Endothelial cell of umbilical vein (primary cell): ENCODE measurements around the gene TAS2R39. TPM values are rescaled to one million over a fixed set of nuclear protein-coding genes. Genes with fewer than 3 reads are reported as not detected.

Experiments
- BruUV-seq: library from RNA; stranded (reverse); fragments of 400-500 nt; replicated peaks from 2 replicates; lab custom pipeline; 2021; lab: Mats Ljungman, UMichigan
- CTCF ChIA-PET: fragments of 300-600, 350-600 bp; sonication (Branson Sonifier 250); formaldehyde crosslinking; loops from one replicate; lab custom pipeline; 2021; ENCODE audit warnings: antibody characterized with exemption, inconsistent platforms; lab: Charles Lee
- POLR2A ChIA-PET: fragments of 300-600, 350-600 bp; sonication (Branson Sonifier 250); formaldehyde crosslinking; loops from one replicate; lab custom pipeline; 2021; ENCODE audit warnings: antibody characterized with exemption, inconsistent platforms; lab: Charles Lee
- DNase-seq: peaks from one replicate; pipeline ENCODE4 v3.0.0-alpha.2; 2011; ENCODE audit warnings: low read depth, low spot score
- FAIRE-seq: peaks from 2 replicates; lab custom pipeline; 2011; peaks lifted over from hg19 to GRCh38; lab: Jason Lieb, UNC
- H2AFZ ChIP-seq: 2 replicates; pipeline ENCODE4 v1.6.0; 2012; ENCODE audit warnings: low read depth, low read length, control low read depth, inconsistent platforms
- H3K27ac ChIP-seq: 2 replicates; pipeline ENCODE4 v1.5.1; 2011; ENCODE audit warnings: low read depth, mild to moderate bottlenecking, control low read depth, low read length, moderate library complexity; ENCODE audit not compliant: insufficient read depth
- H3K27me3 ChIP-seq, 2 experiments: 2 replicates each; pipeline versions ENCODE4 v1.6.0 to v1.6.1; 2011; ENCODE audit warnings: low read length in 2 of 2, mixed read lengths in 1 of 2; ENCODE audit not compliant: control insufficient read depth in 2 of 2, insufficient read depth in 2 of 2
- H3K36me3 ChIP-seq, 2 experiments: 2 replicates in 1 of 2; 3 replicates in 1 of 2; pipeline ENCODE4 v1.5.1; 2011; ENCODE audit warnings: low read length in 2 of 2, mild to moderate bottlenecking in 1 of 2, moderate library complexity in 1 of 2; ENCODE audit not compliant: control insufficient read depth in 2 of 2, insufficient read depth in 2 of 2; ENCODE audit errors: extremely low read depth in 1 of 2
- H3K4me1 ChIP-seq: 3 replicates; pipeline ENCODE4 v1.5.1; 2011; ENCODE audit warnings: mild to moderate bottlenecking, low read length; ENCODE audit not compliant: control insufficient read depth, insufficient read depth; ENCODE audit errors: extremely low read depth
- H3K4me2 ChIP-seq: 2 replicates; pipeline ENCODE4 v1.6.1; 2011; ENCODE audit warnings: low read length, control low read depth, mixed read lengths; ENCODE audit not compliant: insufficient read depth
- H3K4me3 ChIP-seq, 3 experiments: fragments of 200-600 bp in 1 of 3; sonication (generic), shearing (Covaris generic) in 1 of 3; replicated peaks in 1 of 3; 2 replicates each; pipeline ENCODE4 v1.5.1; 2011 to 2016; ENCODE audit warnings: control low read depth in 3 of 3, low read length in 3 of 3, mild to moderate bottlenecking in 2 of 3, inconsistent platforms in 1 of 3, low read depth in 1 of 3, moderate library complexity in 1 of 3; ENCODE audit not compliant: insufficient read depth in 1 of 3
- H3K79me2 ChIP-seq: 2 replicates; pipeline ENCODE4 v1.6.0; 2012; ENCODE audit warnings: low read length, inconsistent platforms; ENCODE audit not compliant: control insufficient read depth, insufficient read depth
- H3K9ac ChIP-seq: replicated peaks from 2 replicates; pipeline ENCODE3; 2011; ENCODE audit warnings: low read length, control low read depth; ENCODE audit not compliant: insufficient read depth; ENCODE audit errors: extremely low read depth
- H3K9me1 ChIP-seq: replicated peaks from 3 replicates; pipeline ENCODE4 v1.6.0; 2011; ENCODE audit warnings: mild to moderate bottlenecking, low read length; ENCODE audit not compliant: control insufficient read depth, insufficient read depth; ENCODE audit errors: extremely low read depth
- H3K9me3 ChIP-seq: replicated peaks from 2 replicates; pipeline ENCODE4 v1.5.1; 2012; ENCODE audit warnings: low read length, inconsistent platforms; ENCODE audit not compliant: control insufficient read depth, insufficient read depth
- H4K20me1 ChIP-seq: replicated peaks from 2 replicates; pipeline ENCODE3; 2011; ENCODE audit warnings: mild to moderate bottlenecking, low read length; ENCODE audit not compliant: control insufficient read depth, insufficient read depth; ENCODE audit errors: extremely low read depth
- FOS ChIP-seq: IDR thresholded peaks from 2 replicates; pipeline ENCODE4 v1.6.1; 2011; ENCODE audit warnings: mild to moderate bottlenecking, low read length, moderate library complexity, borderline replicate concordance; ENCODE audit not compliant: insufficient read depth
- GATA2 ChIP-seq: IDR thresholded peaks from 2 replicates; pipeline ENCODE4 v1.7.0; 2011; ENCODE audit warnings: low read depth, mild to moderate bottlenecking, moderate library complexity, mixed read lengths, low read length; ENCODE audit not compliant: insufficient read length, insufficient read depth
- JUN ChIP-seq: IDR thresholded peaks from 2 replicates; pipeline ENCODE4 v1.6.1; 2011; ENCODE audit warnings: borderline replicate concordance, low read depth; ENCODE audit not compliant: insufficient read length, insufficient read depth
- MYC ChIP-seq: IDR thresholded peaks from one replicate; pipeline ENCODE4 v1.6.1; 2011; ENCODE audit warnings: mild to moderate bottlenecking, low read depth, low read length
- POLR2A ChIP-seq: IDR thresholded peaks from 2 replicates; pipeline ENCODE4 v1.6.1; 2012; ENCODE audit warnings: low read depth, mild to moderate bottlenecking, control low read depth, low read length
- POLR2AphosphoS5 ChIP-seq: IDR thresholded peaks from 2 replicates; pipeline ENCODE4 v1.6.1; 2012; ENCODE audit warnings: low read depth, mild to moderate bottlenecking, control low read depth, low read length, moderate library complexity; ENCODE audit not compliant: insufficient read depth
- dilution Hi-C: fragments of 300-500 bp; cut with MboI; formaldehyde crosslinking; loops from one replicate; pipeline ENCODE4 v1.15.0; 2019; ENCODE audit warnings: low sequenced_read_pairs; ENCODE audit not compliant: extremely low pct_ligation_motif_present
- intact Hi-C: fragments of 100-400 bp; cut with micrococcal nuclease; formaldehyde crosslinking; loops from one replicate; pipeline ENCODE4 v1.10.0; 2022
- polyA plus RNA-seq, 4 experiments: library from polyadenylated mRNA; depleted of rRNA in 3 of 4; stranded (reverse) in 3 of 4; unstranded in 1 of 4; fragments of >200 nt; gene quantifications; 2 replicates each; pipeline versions ENCODE4 v1.2.1 to v1.2.3, GENCODE V29; 2011 to 2012; ENCODE audit warnings: missing spikeins in 1 of 4
- total RNA-seq: library from RNA; stranded (reverse); gene quantifications from 2 replicates; pipeline ENCODE4 v1.2.3, GENCODE V29; 2021
- TF ChIP-seq, protein P1 (sequence below), 2 donors: IDR thresholded peaks; 1 replicate in 1 of 2; 2 replicates in 1 of 2; pipeline ENCODE4 v1.5.1; 2011; ENCODE audit warnings: low read length in 2 of 2, mild to moderate bottlenecking in 2 of 2, moderate library complexity in 2 of 2, control low read depth in 1 of 2, inconsistent platforms in 1 of 2, low read depth in 1 of 2; ENCODE audit not compliant: insufficient read depth in 1 of 2; ENCODE audit errors: extremely low read depth in 1 of 2

TAS2R39 gene
- total and polyA plus RNA-seq, 2 donors (not counting 3 experiments of a cell fraction or from before 2014, with no cell fraction given): not detected

DNA sequence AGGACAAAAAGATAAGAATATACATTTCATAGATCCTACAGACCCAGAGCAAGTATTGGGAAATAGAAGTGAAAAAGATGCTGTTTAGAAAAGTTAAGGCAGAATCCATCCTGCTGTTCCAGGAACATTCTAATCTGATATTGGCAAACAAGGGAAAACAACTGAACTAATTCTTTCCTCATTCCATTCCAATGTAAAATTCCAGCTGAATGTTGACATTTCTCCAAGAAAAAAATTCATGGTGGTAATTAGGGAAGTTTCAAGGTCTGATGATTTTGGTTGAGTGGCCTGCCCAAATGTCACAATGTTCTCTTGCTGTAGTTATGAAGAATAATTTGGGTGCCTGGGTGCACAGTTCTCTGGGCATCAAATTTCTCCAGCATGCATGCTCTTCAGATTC is 36.1 kb upstream of the TAS2R39 start:
- H3K4me3 ChIP-seq: no peak overlapping the region
- DNase-seq (no peak), FAIRE-seq (no peak)
- H3K9ac ChIP-seq: no peak overlapping the region
- no peaks in the 10 kb centered on the region for H3K9me1 ChIP-seq
- no peak overlapping the region for H3K4me2 ChIP-seq
- no peak for TF ChIP-seq GATA2
- no peak for TF ChIP-seq JUN
- TF ChIP-seq POLR2A: no peak
- no peak for TF ChIP-seq MYC
- no peak for TF ChIP-seq POLR2AphosphoS5
- TF ChIP-seq, protein P1, sequence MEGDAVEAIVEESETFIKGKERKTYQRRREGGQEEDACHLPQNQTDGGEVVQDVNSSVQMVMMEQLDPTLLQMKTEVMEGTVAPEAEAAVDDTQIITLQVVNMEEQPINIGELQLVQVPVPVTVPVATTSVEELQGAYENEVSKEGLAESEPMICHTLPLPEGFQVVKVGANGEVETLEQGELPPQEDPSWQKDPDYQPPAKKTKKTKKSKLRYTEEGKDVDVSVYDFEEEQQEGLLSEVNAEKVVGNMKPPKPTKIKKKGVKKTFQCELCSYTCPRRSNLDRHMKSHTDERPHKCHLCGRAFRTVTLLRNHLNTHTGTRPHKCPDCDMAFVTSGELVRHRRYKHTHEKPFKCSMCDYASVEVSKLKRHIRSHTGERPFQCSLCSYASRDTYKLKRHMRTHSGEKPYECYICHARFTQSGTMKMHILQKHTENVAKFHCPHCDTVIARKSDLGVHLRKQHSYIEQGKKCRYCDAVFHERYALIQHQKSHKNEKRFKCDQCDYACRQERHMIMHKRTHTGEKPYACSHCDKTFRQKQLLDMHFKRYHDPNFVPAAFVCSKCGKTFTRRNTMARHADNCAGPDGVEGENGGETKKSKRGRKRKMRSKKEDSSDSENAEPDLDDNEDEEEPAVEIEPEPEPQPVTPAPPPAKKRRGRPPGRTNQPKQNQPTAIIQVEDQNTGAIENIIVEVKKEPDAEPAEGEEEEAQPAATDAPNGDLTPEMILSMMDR (IDR thresholded peaks at IDR 0.05; ENCODE audit: extremely low read depth in 1 of 2, insufficient read depth in 1 of 2, low read depth in 1 of 2, low read length in 2 of 2): no peak
- no peak for TF ChIP-seq FOS
- H4K20me1 ChIP-seq: no peaks in the 10 kb centered on the region
- POLR2A ChIA-PET: no interaction called here
- H3K27me3 ChIP-seq: no peaks in the 10 kb centered on the region
- intact Hi-C loops: no loop called here
- dilution Hi-C loops: no loop called here
- H3K4me1 ChIP-seq: no peaks in the 10 kb centered on the region
- H2AFZ ChIP-seq: no peak overlapping the region
- no peaks in the 10 kb centered on the region for H3K79me2 ChIP-seq
- CTCF ChIA-PET: no interaction called here
- no peaks in the 10 kb centered on the region for H3K9me3 ChIP-seq
- no peak overlapping the region for H3K27ac ChIP-seq
- BruUV-seq: no TSS peak
- H3K36me3 ChIP-seq: no peaks in the 10 kb centered on the region

DNA sequence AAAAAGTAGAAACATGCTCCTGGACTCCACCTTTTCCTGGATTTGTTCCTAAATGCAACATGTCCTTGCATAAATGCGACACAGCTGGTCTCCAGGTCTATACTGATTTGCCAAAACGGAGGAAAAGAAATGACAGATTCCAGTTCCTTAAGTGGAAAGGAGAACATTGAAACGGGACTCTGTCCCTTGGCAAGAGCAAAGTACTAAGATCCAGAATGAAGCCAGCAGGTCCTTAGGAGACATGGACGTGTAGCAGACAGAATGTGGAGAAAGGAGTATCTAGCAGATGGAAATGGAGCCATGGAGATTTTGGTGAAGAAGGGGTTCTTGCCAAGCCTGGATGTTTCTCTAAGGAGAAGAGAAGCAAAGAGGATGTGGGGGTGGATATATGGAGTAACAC is 35.2 kb upstream of the TAS2R39 start:
- dilution Hi-C loops (no loop called here), intact Hi-C loops (no loop called here)
- Histone ChIP-seq H3K4me1 (no peaks in the 10 kb centered on the region), H3K4me2 (no peak overlapping the region), H3K9ac (no peak overlapping the region), H3K36me3 (no peaks in the 10 kb centered on the region), H3K27ac (no peak overlapping the region), H4K20me1 (no peaks in the 10 kb centered on the region), H3K9me3 (no peaks in the 10 kb centered on the region), H2AFZ (no peak overlapping the region), H3K4me3 (no peak overlapping the region), H3K27me3 (no peaks in the 10 kb centered on the region), H3K79me2 (no peaks in the 10 kb centered on the region), H3K9me1 (no peaks in the 10 kb centered on the region)
- no peak for TF ChIP-seq POLR2AphosphoS5
- no peak for TF ChIP-seq JUN
- ChIA-PET CTCF (no interaction called here), POLR2A (no interaction called here)
- FAIRE-seq (no peak), DNase-seq (no peak)
- no TSS peak for BruUV-seq
